GM19035 (cell line): ENCODE data around the gene GRM4.
"Not testable (repeated sequence)": the region's sequence is repeated elsewhere in the genome, so short reads cannot be mapped to it uniquely, and the experiment has no call there.

Experiments
- ATAC-seq: cut with Tn5 transposase; IDR thresholded peaks from one replicate; pipeline ENCODE4 v1.9.1; 2021; ENCODE audit not compliant: unreplicated experiment

Gene GRM4

DNA sequence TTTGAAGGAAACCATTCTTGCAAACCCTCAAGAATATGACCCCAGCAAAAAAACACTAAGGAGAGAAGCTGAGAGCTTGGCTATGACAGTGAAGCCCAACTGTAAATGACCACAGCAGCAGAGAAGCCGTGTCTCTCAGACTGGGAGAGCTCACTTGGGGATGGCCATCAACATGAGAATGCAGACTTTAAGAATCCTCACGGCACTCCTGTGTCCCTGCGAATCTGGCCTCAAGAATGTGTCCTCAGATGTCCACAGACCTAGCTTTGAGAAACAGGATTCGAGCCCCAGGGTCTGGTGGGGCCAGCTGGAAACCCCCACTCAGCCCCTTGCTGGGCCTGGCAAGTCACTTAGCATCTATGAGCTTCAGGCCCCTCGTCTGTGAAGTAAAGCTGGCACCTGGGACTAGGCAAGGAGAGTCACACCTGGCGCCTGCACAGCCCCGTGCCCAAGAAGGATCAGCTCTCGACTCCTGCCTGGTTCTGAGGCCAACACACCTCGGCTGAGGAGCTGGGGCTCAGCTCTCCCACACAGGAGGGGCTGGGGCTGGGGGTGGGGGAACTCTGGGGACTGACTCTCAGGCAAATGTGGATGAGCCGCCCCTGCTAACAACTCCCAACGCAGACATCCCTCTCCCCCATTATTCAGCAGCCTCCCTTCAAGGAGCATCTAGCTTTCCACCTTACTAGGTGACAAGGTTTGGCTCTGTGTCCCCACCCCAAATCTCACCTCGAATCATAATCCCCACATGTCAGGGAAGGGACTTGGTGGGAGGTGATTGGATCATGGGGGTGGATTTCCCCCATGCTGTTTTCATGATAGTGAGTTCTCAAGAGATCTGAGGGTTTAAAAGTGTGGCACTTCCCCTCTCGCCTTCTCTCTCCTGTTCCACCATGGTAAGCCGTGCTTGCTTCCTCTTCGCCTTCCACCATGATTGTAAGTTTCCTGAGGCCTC is 97.7 kb downstream of the GRM4 start:
- ATAC-seq: no peak

DNA sequence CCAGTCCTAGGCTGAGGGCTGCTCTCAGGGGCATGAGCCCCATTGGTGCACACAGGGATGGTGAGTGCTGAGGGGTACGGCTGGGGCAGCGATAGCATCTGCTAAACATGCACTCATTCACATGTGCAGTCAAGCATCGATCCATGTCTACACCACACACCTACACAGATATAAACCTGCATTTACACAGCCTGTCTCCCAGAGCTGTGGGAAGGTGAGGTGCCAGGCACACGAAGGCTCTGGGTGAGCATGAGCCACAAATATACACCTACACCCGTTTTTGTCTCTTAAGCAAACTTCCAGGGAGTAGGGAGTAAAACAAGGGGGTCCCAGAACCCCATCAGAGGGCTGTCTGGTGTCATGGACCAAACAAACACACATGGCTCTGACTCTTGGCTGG is 99.3 kb downstream of the GRM4 start:
- ATAC-seq: no peak

- no peak for ATAC-seq
Measured at GRCh38 chr6:34045771-34046170, 100.1 kb downstream of the GRM4 start.

DNA sequence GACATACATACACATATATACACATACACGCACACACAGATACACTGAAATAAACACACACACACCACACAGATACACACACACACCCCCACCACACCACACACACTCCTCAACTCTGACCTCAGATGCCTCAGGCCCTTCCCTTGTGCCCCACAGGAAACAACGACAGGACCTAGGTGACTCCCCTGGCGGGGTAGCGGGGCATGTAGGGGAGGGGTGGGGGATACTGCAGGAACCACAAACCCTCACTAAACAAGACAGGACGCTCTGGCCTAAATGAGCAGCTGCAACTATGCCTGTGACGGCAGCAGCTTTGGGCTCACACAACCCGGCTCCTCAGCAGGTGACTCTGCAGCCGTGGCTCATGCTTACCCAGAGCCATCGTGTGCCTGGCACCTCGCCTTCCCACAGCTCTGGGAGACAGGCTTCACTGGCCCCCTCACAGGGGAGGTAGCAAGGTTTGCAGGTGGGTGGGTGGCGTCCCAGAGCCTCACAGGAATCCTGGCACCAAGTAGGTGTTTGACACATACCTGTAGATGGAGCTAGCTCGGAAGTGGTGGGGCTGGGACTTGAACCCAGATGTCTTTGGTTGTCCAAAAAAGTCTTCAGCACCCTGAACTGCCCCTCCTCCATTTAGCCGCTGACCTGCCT is 100.8 kb downstream of the GRM4 start:
- ATAC-seq: no peak

DNA sequence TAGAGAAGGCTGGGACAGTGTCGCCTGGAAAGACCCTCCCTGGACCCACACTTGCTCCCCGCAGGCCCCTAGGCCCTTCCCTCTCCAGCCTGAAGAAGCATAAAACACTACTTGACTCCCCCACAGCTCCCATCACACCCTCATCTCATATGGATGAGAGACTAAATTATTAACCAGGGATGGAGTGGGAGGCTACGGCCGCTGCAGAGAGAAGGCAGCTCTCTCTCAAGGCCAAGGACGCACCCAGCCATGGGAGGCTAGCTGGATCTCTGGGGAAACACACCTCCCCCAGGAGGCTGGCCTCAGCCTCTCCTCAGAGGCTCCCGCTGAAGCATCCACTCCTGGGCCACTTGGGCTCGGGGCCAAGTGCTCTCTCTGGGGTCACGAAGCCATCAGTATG is 102.5 kb downstream of the GRM4 start:
- ATAC-seq: no peak

GRCh38 chr6:34041998-34042397 is 103.9 kb downstream of the GRM4 start:
- not testable (repeated sequence) for ATAC-seq

GRCh38 chr6:34041385-34041784 is 104.5 kb downstream of the GRM4 start:
- ATAC-seq: no peak

GRCh38 chr6:34039943-34040342 is 105.9 kb downstream of the GRM4 start:
- ATAC-seq: no peak

DNA sequence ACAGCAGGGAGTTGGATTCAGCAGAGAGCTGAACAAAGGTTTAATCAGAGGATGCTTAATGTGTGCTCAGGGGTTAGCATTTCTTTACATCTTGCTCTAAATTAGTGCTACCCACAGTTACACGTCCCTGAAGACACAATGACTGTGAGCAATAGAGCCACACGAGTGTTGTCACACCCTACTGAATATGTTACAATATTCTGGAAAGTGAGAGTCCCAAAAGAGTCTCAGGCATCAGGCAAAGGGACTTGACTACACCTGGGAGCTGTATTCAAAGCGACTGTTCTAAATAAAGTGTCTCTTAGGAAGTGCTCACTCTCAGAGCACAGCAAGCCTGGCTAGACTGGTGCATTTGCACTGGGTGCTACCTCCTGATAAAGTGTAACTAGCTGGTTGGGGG is 108.7 kb downstream of the GRM4 start:
- no peak for ATAC-seq

GRCh38 chr6:34036357-34037069 is 109.4 kb downstream of the GRM4 start:
- ATAC-seq: no peak

- no peak for ATAC-seq
Measured at GRCh38 chr6:34035704-34036356, 110.1 kb downstream of the GRM4 start.

- no peak for ATAC-seq
Measured at GRCh38 chr6:34035161-34035560, 110.7 kb downstream of the GRM4 start.

GRCh38 chr6:34032856-34033255 is 113.0 kb downstream of the GRM4 start:
- no peak for ATAC-seq

GRCh38 chr6:34031625-34032383 is 114.1 kb downstream of the GRM4 start:
- ATAC-seq: no peak

GRCh38 chr6:34030831-34031624 is 114.9 kb downstream of the GRM4 start:
- no peak for ATAC-seq

- no peak for ATAC-seq
Measured at GRCh38 chr6:34029489-34030280, 116.2 kb downstream of the GRM4 start.

GRCh38 chr6:34028691-34029360 is 117.1 kb downstream of the GRM4 start:
- no peak for ATAC-seq

- no peak for ATAC-seq
Measured at GRCh38 chr6:34027939-34028441, 117.9 kb downstream of the GRM4 start.
